Measurements from ENCODE around the gene MALRD1.

MALRD1 gene

DNA sequence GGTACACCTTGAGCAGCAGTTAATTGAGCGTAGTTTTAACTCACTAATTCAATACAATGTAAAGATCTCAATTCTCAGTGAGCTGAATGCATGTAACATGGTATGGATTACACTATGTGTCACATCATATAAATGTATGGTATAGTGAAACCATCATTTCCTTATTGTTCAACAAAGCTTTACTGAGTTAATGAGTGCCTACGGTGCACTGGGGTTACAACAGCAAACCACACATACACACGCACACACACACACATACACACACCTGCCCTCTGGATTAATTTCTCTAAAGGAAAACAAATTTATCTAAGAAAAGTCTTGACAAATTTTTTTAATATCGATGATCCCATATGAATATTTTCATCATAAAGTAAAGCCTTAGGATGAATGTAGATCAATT is 369.1 kb downstream of the MALRD1 start:
- no peak overlapping the region for H3K4me3 ChIP-seq (ENCODE audit: low read depth, low read length)
- TF ChIP-seq CTCF (IDR thresholded peaks at IDR 0.05; ENCODE audit: borderline replicate concordance, insufficient read depth, low read depth, low read length) = no peak

DNA sequence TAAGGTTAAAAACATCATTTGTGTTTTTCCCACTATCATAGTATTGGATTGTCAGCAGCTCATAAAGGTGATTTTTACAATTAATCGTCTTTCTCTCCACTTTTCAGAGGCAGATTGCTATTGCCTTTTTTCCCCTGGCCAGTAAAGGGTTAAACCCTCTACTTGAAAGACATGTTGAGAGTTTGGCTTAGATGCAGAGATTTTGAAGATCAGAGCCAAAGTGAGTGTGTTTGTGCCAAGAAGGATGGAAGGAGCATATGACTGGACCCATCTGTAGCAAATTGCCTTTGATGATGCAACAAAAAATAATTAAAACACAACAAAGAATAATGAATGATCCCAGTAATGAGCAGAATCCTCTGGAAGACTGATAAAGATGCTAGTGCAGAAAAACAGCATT is 373.1 kb downstream of the MALRD1 start:
- no peak for TF ChIP-seq CTCF (IDR thresholded peaks at IDR 0.05; ENCODE audit: borderline replicate concordance, insufficient read depth, low read depth, low read length)

GRCh38 chr10:19426034-19426433 is 377.4 kb downstream of the MALRD1 start:
- H3K4me3 ChIP-seq (ENCODE audit: low read depth, low read length) = no peak overlapping the region
- no peak for TF ChIP-seq CTCF (IDR thresholded peaks at IDR 0.05; ENCODE audit: borderline replicate concordance, insufficient read depth, low read depth, low read length)

More for the DNA sequence above, 373.1 kb downstream of the MALRD1 start:
- H3K4me3 ChIP-seq (ENCODE audit: low read depth, low read length) = no peak overlapping the region

DNA sequence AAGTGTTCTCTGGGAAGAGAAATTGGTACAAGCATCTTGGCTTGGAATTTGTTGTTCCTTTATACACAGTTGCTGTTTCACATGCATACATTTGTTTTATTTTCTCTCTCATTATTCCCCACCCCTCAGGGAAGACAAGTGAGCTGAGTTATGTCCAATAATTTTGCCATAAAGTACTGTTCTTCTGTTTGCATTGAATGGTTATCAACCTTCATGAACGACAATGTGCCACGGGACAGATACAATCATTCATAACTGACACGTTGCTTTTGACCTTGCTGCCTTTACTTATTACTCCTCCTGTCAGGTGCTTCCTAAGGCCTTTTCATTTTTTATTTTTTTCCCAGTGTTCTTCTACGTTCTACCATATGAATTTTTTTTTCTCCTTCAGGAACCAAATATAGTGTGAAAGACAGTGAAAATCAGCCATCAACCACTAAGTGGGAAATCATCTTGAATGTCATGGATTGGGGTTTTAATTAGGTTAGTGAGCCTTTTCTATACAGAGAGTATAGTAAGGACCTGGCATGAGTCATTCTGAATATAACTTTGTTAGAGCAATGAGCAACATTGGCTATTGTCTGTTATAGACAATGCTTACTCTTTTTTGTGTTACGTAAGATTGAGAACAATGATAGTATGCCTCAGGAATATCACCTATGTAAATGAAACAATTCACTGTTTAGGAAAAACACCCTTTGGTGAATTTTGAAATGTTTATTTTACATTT is 383.2 kb downstream of the MALRD1 start:
- H3K4me3 ChIP-seq (ENCODE audit: low read depth, low read length) = no peak overlapping the region
- no peak for TF ChIP-seq CTCF (IDR thresholded peaks at IDR 0.05; ENCODE audit: borderline replicate concordance, insufficient read depth, low read depth, low read length)

- no peak for TF ChIP-seq CTCF (IDR thresholded peaks at IDR 0.05; ENCODE audit: borderline replicate concordance, insufficient read depth, low read depth, low read length)
- no peak overlapping the region for H3K4me3 ChIP-seq (ENCODE audit: low read depth, low read length)
Observed at GRCh38 chr10:19449860-19450259, 401.3 kb downstream of the MALRD1 start.

- TF ChIP-seq CTCF (IDR thresholded peaks at IDR 0.05; ENCODE audit: borderline replicate concordance, insufficient read depth, low read depth, low read length) = no peak
- H3K4me3 ChIP-seq (ENCODE audit: low read depth, low read length) = no peak overlapping the region
Observed at GRCh38 chr10:19451356-19451755, 402.8 kb downstream of the MALRD1 start.

- no peak overlapping the region for H3K4me3 ChIP-seq (ENCODE audit: low read depth, low read length)
Observed at GRCh38 chr10:19451937-19452336, 403.3 kb downstream of the MALRD1 start.

More at GRCh38 chr10:19451937-19452336, 403.3 kb downstream of the MALRD1 start:
- TF ChIP-seq CTCF (IDR thresholded peaks at IDR 0.05; ENCODE audit: borderline replicate concordance, insufficient read depth, low read depth, low read length) = no peak
